ENCODE measurements around the gene KLHL5.

Gene KLHL5

GRCh38 chr4:39066371-39066770, 4.3 kb downstream of the KLHL5 start:
- TF ChIP-seq CTCF (conservative IDR thresholded peaks at IDR 0.05; ENCODE audit: low read length) = no peak
- TF ChIP-seq EZH2phosphoT487 (IDR thresholded peaks at IDR 0.05; ENCODE audit: borderline replicate concordance) = no peak
- Histone ChIP-seq H3K36me3 (ENCODE audit: insufficient read depth, low read length) (no peaks in the 10 kb centered on the region), H2AFZ (ENCODE audit: low read length) (no peak overlapping the region), H3K4me3 (ENCODE audit: low read length, poor library complexity, severe bottlenecking) (no peak overlapping the region), H3K79me2 (ENCODE audit: insufficient read depth, low read length) (peaks cover 57% of the 10 kb centered on the region), H4K20me1 (ENCODE audit: insufficient read depth, low read length, poor library complexity, severe bottlenecking) (peaks cover 19% of the 10 kb centered on the region), H3K4me2 (ENCODE audit: low read depth, low read length, poor library complexity, severe bottlenecking) (no peak overlapping the region), H3K9me2 (replicated peaks; ENCODE audit: low read depth, low read length) (no peaks in the 10 kb centered on the region), H3F3A (ENCODE audit: low read depth) (no peaks in the 10 kb centered on the region), H3K9me3 (ENCODE audit: insufficient read depth, low read depth, low read length) (no peaks in the 10 kb centered on the region), H3K9ac (ENCODE audit: low read depth, low read length, poor library complexity, severe bottlenecking) (no peak overlapping the region), H3K27me3 (ENCODE audit: insufficient read depth, low read length, poor library complexity, severe bottlenecking) (no peaks in the 10 kb centered on the region), H3K4me1 (ENCODE audit: insufficient read depth, low read length, poor library complexity, severe bottlenecking) (peaks cover 7% of the 10 kb centered on the region)

- H3K9me2 ChIP-seq (replicated peaks; ENCODE audit: low read depth, low read length) = no peaks in the 10 kb centered on the region
- H3K36me3 ChIP-seq (ENCODE audit: insufficient read depth, low read length) = no peaks in the 10 kb centered on the region
- no peaks in the 10 kb centered on the region for H3K27me3 ChIP-seq (ENCODE audit: insufficient read depth, low read length, poor library complexity, severe bottlenecking)
- no peaks in the 10 kb centered on the region for H3F3A ChIP-seq (ENCODE audit: low read depth)
- H3K9me3 ChIP-seq (ENCODE audit: insufficient read depth, low read depth, low read length) = no peaks in the 10 kb centered on the region
- peaks cover 1% of the 10 kb centered on the region for H3K4me1 ChIP-seq (ENCODE audit: insufficient read depth, low read length, poor library complexity, severe bottlenecking)
- TF ChIP-seq CTCF (conservative IDR thresholded peaks at IDR 0.05; ENCODE audit: low read length) = no peak
- TF ChIP-seq EZH2phosphoT487 (IDR thresholded peaks at IDR 0.05; ENCODE audit: borderline replicate concordance) = no peak
- no peak overlapping the region for H3K9ac ChIP-seq (ENCODE audit: low read depth, low read length, poor library complexity, severe bottlenecking)
- peaks cover 13% of the 10 kb centered on the region for H4K20me1 ChIP-seq (ENCODE audit: insufficient read depth, low read length, poor library complexity, severe bottlenecking)
- H3K4me3 ChIP-seq (ENCODE audit: low read length, poor library complexity, severe bottlenecking) = no peak overlapping the region
- H3K79me2 ChIP-seq (ENCODE audit: insufficient read depth, low read length) = peaks cover 50% of the 10 kb centered on the region
- H2AFZ ChIP-seq (ENCODE audit: low read length) = no peak overlapping the region
- no peak overlapping the region for H3K4me2 ChIP-seq (ENCODE audit: low read depth, low read length, poor library complexity, severe bottlenecking)
Measured at GRCh38 chr4:39067031-39067430, 5.0 kb downstream of the KLHL5 start.

GRCh38 chr4:39067451-39067850, 5.4 kb downstream of the KLHL5 start:
- H3K36me3 ChIP-seq (ENCODE audit: insufficient read depth, low read length) = no peaks in the 10 kb centered on the region
- no peak overlapping the region for H3K9ac ChIP-seq (ENCODE audit: low read depth, low read length, poor library complexity, severe bottlenecking)
- TF ChIP-seq EZH2phosphoT487 (IDR thresholded peaks at IDR 0.05; ENCODE audit: borderline replicate concordance) (no peak), CTCF (conservative IDR thresholded peaks at IDR 0.05; ENCODE audit: low read length) (no peak)
- H3K79me2 ChIP-seq (ENCODE audit: insufficient read depth, low read length) = peaks cover 47% of the 10 kb centered on the region
- no peak overlapping the region for H3K4me3 ChIP-seq (ENCODE audit: low read length, poor library complexity, severe bottlenecking)
- H2AFZ ChIP-seq (ENCODE audit: low read length) = no peak overlapping the region
- no peaks in the 10 kb centered on the region for H3K4me1 ChIP-seq (ENCODE audit: insufficient read depth, low read length, poor library complexity, severe bottlenecking)
- no peaks in the 10 kb centered on the region for H3K27me3 ChIP-seq (ENCODE audit: insufficient read depth, low read length, poor library complexity, severe bottlenecking)
- no peaks in the 10 kb centered on the region for H3F3A ChIP-seq (ENCODE audit: low read depth)
- peaks cover 9% of the 10 kb centered on the region for H4K20me1 ChIP-seq (ENCODE audit: insufficient read depth, low read length, poor library complexity, severe bottlenecking)
- no peaks in the 10 kb centered on the region for H3K9me3 ChIP-seq (ENCODE audit: insufficient read depth, low read depth, low read length)
- H3K9me2 ChIP-seq (replicated peaks; ENCODE audit: low read depth, low read length) = no peaks in the 10 kb centered on the region
- H3K4me2 ChIP-seq (ENCODE audit: low read depth, low read length, poor library complexity, severe bottlenecking) = no peak overlapping the region

All from Loucy (cell line).